ENCODE data around the gene PKLR. TPM values are rescaled to one million over a fixed set of nuclear protein-coding genes. Genes with fewer than 3 reads are reported as not detected.

Gene PKLR
- total and polyA plus RNA-seq, 8 donors = 0.07 to 0.21 (median 0.14) TPM; not detected in 4

DNA sequence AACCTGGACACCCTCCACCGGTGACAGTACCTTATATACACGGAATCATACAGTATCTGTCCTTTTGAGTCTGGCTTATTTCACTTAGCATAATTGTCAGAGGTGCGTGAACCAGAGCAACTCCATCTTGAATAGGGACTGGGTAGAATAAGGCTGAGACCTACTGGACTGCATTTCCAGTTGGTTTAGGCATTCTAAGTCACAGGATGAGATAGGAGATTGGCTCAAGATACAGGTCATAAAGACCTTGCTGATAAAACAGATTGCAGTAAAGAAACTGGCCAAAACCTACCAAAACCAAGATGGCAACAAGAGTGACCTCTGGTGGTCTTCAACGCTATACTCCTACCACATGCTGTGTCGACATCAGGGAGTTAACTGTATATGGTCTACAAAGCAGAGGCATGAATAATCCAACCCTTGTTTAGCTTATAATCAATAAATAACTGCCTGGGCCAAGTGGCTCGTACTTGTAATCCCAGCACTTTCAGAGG is 6.1 kb upstream of the PKLR start:
- peak in 1 of 4 donors; percentile 50 for DNase-seq
- Histone ChIP-seq H3K27me3 (no peaks in the 10 kb centered on the region), H3K36me3 (peaks cover 0 to 20% of the 10 kb centered on the region in 2 donors), H3K9me3 (no peaks in the 10 kb centered on the region), H3K4me3 (no peak overlapping the region), H3K4me1 (peaks cover 6 to 40% of the 10 kb centered on the region in 2 donors), H3K27ac (no peak overlapping the region)
- no peak for ATAC-seq
- TF ChIP-seq, protein P1, sequence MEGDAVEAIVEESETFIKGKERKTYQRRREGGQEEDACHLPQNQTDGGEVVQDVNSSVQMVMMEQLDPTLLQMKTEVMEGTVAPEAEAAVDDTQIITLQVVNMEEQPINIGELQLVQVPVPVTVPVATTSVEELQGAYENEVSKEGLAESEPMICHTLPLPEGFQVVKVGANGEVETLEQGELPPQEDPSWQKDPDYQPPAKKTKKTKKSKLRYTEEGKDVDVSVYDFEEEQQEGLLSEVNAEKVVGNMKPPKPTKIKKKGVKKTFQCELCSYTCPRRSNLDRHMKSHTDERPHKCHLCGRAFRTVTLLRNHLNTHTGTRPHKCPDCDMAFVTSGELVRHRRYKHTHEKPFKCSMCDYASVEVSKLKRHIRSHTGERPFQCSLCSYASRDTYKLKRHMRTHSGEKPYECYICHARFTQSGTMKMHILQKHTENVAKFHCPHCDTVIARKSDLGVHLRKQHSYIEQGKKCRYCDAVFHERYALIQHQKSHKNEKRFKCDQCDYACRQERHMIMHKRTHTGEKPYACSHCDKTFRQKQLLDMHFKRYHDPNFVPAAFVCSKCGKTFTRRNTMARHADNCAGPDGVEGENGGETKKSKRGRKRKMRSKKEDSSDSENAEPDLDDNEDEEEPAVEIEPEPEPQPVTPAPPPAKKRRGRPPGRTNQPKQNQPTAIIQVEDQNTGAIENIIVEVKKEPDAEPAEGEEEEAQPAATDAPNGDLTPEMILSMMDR (IDR thresholded peaks at IDR 0.05) = peak; percentile 8 to 19
- intact Hi-C loops (cut with DNase I) = no loop called here

DNA sequence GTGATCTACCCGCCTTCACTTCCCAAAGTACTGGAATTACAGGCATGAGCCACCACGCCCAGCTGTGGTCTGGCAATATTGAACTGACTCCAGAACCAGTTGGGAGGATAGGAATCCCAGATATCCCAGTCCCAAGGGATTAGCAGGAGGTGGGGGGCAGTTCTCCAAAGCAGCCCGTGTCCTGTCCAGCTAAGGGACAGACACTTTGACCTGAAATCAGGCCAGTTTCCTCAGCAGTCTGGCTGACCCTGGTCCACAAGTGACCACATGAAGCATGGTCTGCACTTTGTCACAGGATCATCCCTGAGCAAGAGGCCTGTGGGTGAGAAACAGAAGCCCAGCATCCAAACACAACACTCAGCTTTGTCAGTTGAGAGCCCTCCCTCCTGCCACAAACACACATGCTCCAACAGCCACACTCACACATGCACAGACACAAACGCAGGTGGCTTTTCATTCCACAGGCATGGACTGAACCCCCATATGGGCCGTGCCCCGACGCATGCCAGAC is 4.7 kb upstream of the PKLR start:
- Histone ChIP-seq H3K9me3 (no peaks in the 10 kb centered on the region), H3K27me3 (no peaks in the 10 kb centered on the region), H3K4me3 (no peak overlapping the region), H3K27ac (no peak overlapping the region), H3K36me3 (peaks cover 0 to 7% of the 10 kb centered on the region in 2 donors), H3K4me1 (peaks cover 6 to 27% of the 10 kb centered on the region in 2 donors)
- TF ChIP-seq, protein P1 (IDR thresholded peaks at IDR 0.05) = no peak
- intact Hi-C loops (cut with DNase I) = no loop called here
- DNase-seq (peak in 1 of 4 donors; percentile 47), ATAC-seq (no peak)

DNA sequence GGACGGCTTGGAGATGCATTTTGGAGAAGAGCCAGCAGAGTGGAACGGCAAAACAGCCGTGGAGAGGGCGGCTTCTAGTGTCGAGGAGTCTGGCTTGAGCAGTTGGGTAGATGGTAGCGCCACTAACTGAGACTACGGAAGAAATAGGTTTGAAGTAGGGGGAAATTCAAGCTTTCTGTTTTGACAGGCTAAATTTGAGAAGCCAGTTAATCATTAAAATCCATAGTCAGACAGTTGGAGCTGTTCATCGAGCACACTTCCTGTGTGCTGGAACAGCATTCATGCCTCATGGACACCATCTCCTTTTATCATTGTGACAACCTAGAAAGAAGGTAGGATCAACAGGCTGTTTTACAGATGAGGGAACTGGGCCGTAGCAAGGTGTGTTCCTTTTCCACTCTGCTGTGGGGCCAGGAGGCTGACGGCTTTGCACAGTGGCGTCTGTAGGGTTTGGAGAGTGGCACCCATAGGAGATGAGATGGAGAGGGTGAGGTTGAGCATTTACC is 3.4 kb upstream of the PKLR start:
- Histone ChIP-seq H3K27ac (no peak overlapping the region), H3K4me3 (no peak overlapping the region), H3K9me3 (no peaks in the 10 kb centered on the region), H3K36me3 (no peaks in the 10 kb centered on the region), H3K4me1 (peaks cover under 1 to 14% of the 10 kb centered on the region in 2 donors), H3K27me3 (no peaks in the 10 kb centered on the region)
- DNase-seq (peak in 1 of 4 donors; percentile 15), ATAC-seq (no peak)
- TF ChIP-seq, protein P1 (IDR thresholded peaks at IDR 0.05) = no peak
- intact Hi-C loops (cut with DNase I) = no loop called here

DNA sequence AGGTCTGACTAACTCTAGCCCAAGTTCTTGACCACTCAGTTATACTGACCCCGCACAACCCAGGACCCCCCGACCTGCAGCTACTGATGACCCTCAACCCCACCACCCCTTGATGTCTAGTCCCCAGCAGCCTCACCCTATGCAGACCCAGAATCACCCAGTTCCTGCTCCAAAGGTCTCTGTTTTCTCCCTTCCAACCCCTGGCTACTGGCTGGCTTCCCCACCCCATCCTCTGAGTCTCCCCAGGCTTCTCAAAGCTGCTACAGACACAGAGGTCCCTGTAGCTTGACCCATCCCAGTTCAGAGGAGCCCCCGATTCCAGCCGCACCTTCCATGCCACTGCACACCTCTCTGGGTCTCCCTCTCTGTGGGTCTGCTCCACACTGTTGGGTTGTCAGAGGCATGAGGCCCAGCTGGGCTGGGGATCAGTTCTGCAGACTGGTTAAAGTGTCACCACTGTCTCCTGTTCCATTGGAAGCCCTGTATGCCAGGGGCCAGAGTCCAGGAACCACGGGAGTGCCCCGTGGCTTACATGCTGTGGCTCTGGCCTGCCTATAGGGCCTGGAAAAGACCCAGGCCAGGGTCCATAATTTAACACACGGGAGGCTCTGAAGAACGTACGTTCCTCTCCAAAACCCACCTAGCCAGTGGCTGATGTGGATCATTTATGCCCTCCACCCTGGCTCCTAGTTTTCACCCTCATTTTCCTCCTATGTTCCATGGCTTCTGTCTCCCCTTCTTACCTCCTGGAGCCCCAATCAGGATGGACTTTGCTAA is 497 bp downstream of the PKLR start:
- H3K27ac ChIP-seq = no peak overlapping the region
- peaks cover 4 to 15% of the 10 kb centered on the region in 2 donors for H3K27me3 ChIP-seq
- no peaks in the 10 kb centered on the region for H3K9me3 ChIP-seq
- H3K36me3 ChIP-seq = no peaks in the 10 kb centered on the region
- H3K4me1 ChIP-seq = no peaks in the 10 kb centered on the region
- peak in 1 of 4 donors; percentile 16 for DNase-seq
- ATAC-seq = no peak
- TF ChIP-seq, protein P1 (IDR thresholded peaks at IDR 0.05) = no peak
- intact Hi-C loops (cut with DNase I) = no loop called here
- no peak overlapping the region for H3K4me3 ChIP-seq

DNA sequence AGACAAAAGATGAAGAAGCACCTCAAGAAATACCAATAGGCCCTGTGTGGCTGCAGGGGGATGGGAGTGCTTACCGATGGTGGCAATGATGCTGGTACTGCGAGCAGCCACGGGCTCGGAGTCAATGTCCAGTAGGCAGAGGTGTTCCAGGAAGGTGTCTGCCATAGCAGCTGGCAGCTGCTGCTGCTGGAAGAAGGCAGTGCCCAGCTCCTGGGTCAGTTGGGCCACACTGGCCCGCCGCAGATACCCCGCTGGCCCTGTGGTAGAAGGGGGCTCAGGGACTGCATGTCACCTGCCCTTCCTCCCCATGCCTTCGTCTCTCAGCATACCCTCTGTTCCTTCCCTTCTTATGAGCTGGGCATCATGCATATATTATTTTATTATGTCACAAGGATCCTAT is 1.2 kb downstream of the PKLR start:
- Histone ChIP-seq H3K4me1 (peaks cover 0 to 6% of the 10 kb centered on the region in 2 donors), H3K4me3 (no peak overlapping the region), H3K36me3 (no peaks in the 10 kb centered on the region), H3K27me3 (peaks cover 11 to 23% of the 10 kb centered on the region in 2 donors), H3K27ac (no peak overlapping the region), H3K9me3 (no peaks in the 10 kb centered on the region)
- DNase-seq = peak in 1 of 4 donors; percentile 21
- ATAC-seq = no peak
- TF ChIP-seq, protein P1 (IDR thresholded peaks at IDR 0.05) = no peak
- intact Hi-C loops (cut with DNase I) = no loop called here
